NCI-H2029 treated with DMSO at 0.1 percent for 48 hours (cell line): ENCODE measurements around the gene PRDM16.

ENCODE experiments used
- DNase-seq: peaks from one replicate; lab custom pipeline; 2025; lab: John Stamatoyannopoulos, UW

Gene PRDM16

GRCh38 chr1:3141129-3141528 lies 72.1 kb downstream of the PRDM16 start:
- DNase-seq, result no peak

DNA sequence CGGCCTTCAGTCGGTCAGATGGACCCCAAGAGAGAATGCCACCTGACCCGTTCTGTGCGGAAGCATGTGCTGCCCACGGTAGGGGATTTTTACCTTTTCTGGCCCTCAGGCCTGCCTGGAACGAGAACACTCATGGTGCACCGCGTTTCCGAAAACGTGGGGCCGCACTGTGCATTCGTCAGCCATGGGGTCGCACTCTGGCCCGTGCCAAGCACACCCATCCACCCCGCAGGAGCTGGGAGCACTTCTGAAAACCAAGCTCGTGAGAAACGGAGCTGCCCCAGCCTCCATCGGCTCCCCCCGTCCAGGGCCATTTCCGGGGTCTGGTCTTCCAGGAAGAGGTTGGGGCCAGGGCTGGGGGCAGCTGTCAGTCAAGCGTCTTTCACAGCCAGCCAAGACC lies 72.8 kb downstream of the PRDM16 start:
- DNase-seq, result no peak

DNA sequence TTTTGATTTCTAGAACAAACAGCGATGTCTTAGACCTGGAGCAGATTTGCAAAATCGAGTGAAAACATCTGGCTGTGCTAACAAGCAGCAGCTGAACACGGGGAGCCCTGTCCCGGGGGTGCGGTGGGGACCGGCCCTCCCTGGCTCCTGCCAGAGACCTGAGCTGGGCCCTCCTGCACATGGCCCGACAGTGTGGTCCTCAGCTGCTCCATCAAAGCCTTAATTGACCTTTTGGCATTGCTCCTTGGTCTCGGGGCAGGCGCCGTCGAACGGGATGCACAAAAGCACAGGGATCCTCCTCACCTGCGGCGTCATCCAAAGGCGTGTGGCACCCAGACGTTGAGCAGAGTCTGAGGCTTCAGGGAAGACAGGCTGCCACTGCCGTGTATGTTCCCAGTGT lies 73.2 kb downstream of the PRDM16 start:
- DNase-seq, result no peak

DNA sequence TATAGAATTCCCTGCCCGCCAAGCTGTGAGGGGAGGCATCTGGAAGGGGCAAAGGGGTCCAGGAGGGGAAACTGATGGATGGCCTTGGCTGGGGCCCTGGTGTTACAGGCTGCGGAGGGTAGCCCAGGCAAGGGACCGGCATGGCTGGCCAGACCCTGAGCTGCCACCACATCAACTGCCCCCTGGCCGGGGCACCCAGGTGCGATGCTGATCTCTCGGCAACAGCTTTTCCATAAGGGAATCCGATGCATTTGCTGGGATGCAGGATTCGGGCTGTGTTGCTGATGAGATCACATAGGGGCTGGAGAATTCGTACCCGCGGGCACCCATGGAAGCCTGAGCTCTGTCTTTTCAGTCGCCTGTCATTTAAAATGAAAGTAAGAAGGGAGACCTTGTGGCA lies 73.7 kb downstream of the PRDM16 start:
- no peak for DNase-seq

GRCh38 chr1:3145532-3146325 lies 76.7 kb downstream of the PRDM16 start:
- no peak for DNase-seq

DNA sequence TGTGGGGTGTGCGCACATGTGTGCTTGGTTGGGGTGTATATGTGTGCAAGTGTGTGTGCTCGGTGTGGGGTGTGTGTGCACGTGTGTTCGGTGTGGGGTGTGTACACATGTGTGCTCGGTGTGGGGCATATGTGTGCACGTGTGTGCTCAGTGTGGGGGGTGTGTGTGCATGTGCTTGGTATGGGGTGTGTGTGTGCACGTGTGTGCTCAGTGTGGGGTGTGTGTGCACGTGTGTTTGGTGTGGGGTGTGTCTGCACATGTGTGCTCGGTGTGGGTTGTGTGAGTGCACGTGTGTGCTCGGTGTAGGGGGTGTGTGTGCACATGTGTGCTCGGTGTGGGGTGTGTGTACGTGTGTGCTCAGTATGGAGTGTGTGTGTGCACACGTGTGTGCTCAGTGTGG lies 77.5 kb downstream of the PRDM16 start:
- no peak for DNase-seq

- no peak for DNase-seq
These were observed 77.9 kb downstream of the PRDM16 start for GRCh38 chr1:3146907-3147306.

GRCh38 chr1:3148171-3148570 lies 79.2 kb downstream of the PRDM16 start:
- no peak for DNase-seq

GRCh38 chr1:3149277-3149676 lies 80.3 kb downstream of the PRDM16 start:
- no peak for DNase-seq

DNA sequence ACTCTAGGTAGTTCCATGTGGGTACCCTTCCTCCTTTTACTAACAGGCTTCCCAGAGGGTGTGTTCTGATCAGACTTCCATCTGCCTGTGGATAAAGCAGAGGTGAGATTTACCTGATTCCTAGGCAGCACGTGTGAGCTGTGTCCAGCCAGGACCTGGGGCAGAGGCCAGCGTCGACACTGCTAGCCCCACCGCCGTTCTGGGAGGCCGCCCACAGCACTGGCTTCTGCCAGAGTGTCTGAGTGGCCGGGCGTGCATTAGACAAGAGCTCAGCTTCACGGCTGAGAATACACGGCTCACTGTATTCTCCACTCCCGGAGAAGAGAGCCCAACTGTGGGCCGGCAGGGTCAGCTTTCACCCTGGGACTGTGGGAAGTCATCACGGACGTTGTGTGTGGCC lies 82.5 kb downstream of the PRDM16 start:
- no peak for DNase-seq

DNA sequence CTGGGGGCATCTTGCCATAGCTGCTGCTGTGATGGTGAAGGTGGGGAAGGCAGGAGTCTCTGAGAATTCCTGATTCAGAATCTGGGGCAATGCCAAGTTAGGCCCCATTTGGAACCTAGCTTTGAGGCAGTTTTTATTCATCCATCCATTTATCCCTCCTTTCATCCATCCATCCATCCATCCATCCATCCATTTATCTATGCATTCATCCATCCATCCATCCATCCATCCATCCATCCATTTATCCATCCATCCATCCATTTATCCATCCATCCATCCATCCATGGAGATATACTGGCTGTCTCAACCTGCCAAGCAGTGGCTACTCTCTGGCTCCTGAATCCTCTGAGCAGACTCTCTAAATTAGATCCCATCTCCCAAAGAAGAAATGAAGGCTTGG lies 83.1 kb downstream of the PRDM16 start:
- no peak for DNase-seq

- no peak for DNase-seq
These were observed 84.2 kb downstream of the PRDM16 start for GRCh38 chr1:3153197-3153596.

- DNase-seq, result no peak
These were observed 85.1 kb downstream of the PRDM16 start for GRCh38 chr1:3153902-3154795.

DNA sequence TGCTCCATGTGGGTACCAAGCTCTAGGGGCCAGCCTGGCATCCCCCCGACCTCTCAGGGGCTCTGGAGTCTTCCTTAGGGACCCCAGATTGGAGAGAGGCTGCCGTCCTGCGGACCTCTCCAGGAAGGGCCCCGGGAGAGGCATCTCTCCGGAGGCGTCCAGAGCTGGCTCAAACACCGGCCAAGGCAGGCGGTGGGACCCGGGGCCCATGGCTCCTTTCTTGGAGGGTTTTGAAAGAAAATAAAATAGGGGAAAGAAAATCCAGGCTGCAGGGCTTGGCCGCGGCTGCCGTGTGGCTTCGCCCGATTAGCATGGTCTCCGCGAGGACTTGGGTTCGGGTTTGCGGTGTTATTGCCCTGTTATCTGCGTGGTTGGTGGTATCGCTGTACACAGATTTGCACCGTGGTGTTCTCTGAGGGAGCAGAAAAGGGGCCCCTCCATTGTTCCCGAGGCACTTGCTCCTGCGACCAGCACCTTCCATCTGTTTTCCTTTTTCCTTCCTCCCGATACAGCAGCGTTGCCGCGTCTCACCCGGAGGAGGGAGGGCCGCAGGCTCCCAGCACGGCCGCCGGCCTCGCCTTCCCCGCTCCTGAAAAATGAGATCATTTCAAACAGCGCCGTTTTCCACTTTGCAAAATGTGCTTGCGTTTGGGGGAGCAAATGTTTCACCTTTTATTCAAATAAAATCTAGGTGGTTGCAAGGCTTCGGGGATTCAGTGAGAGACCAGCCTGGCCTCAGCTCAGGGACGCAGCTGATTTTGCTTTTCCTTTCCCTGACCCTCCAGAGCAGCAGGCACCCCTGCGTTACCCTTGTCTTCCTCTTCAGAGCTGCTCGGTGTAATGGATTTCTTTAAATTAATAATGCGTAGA lies 86.3 kb downstream of the PRDM16 start:
- no peak for DNase-seq

- no peak for DNase-seq
These were observed 86.9 kb downstream of the PRDM16 start for GRCh38 chr1:3155926-3156220.

DNA sequence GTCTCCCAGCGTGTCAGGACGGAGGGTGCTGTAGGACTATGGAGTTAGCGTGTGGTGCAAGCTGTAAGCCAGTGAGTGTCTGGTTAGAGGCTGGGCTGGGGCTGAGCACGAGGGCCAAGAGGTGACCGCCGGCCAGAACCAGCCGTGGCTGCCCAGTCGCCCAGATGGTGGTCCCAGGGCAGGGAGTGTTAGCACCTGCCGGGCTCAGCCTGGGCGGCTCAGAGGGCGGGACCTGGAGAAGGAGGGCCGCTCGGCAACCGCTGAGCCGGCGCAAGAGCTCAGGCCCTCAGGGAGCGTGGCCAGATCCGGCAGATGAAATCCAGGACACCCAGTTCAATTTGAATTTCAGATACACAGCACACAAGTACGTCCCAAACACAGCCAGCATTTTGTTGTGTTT lies 87.9 kb downstream of the PRDM16 start:
- DNase-seq, result no peak

- no peak for DNase-seq
These were observed 89.3 kb downstream of the PRDM16 start for GRCh38 chr1:3158347-3158746.

GRCh38 chr1:3159121-3159520 lies 90.1 kb downstream of the PRDM16 start:
- no peak for DNase-seq

DNA sequence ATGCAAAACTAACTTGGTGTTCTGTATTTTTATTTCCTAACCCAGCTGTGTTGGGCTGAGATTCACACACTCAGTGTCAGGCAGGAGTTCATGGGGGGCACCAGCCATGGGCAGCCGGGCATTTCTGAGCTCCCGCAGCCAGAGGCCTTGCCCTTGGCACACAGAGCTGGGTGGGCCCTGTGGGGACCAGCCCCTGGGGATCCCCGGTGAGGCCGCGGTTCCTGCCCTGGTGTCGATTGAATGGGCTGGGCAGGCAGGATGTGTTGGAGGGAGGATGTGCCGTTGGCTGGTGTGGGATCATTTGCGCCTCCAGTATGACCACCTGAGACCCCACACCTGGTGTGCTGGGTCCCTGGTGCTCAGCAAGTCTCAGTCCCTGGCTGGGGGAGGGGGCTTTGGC lies 91.0 kb downstream of the PRDM16 start:
- DNase-seq, result no peak

- no peak for DNase-seq
These were observed 91.7 kb downstream of the PRDM16 start for GRCh38 chr1:3160647-3161145.

- no peak for DNase-seq
These were observed 92.3 kb downstream of the PRDM16 start for GRCh38 chr1:3161176-3161840.
